Gastrocnemius medialis (tissue), 4 donors: Measurements from ENCODE around the gene GHRHR. TPM values are rescaled to one million over a fixed set of nuclear protein-coding genes. Genes with fewer than 3 reads are reported as not detected.

Source experiments
- ATAC-seq, 2 donors: fragments of 150-250 bp; one replicate each; pipeline ENCODE4 v1.9.1; 2016
- DNase-seq, 2 donors: peaks; one replicate each; pipeline ENCODE4 v3.0.0-alpha.2; 2019
- H3K27ac ChIP-seq, 4 donors: fragments of 200-600 bp; sonication (generic); 1 replicate in 1 of 4; 2 replicates in 3 of 4; pipeline ENCODE4 v1.5.1; 2016 to 2018; ENCODE audit warnings: mild to moderate bottlenecking in 2 of 4, moderate library complexity in 1 of 4
- H3K27me3 ChIP-seq, 3 donors: fragments of 200-600 bp; sonication (generic) in 2 of 3; 1 replicate in 1 of 3; 2 replicates in 2 of 3; pipeline versions ENCODE4 v1.5.1 to v1.6.0; 2016 to 2019; ENCODE audit warnings: mild to moderate bottlenecking in 1 of 3, moderate library complexity in 1 of 3
- H3K36me3 ChIP-seq, 2 donors: fragments of 200-600 bp; sonication (generic) in 1 of 2; one replicate each; pipeline ENCODE4 v1.5.1; 2017 to 2018
- H3K4me1 ChIP-seq, 2 donors: fragments of 200-600 bp; sonication (generic) in 1 of 2; one replicate each; pipeline ENCODE4 v1.5.1; 2016 to 2017; ENCODE audit warnings: mild to moderate bottlenecking in 2 of 2
- H3K4me3 ChIP-seq, 4 donors: fragments of 200-600 bp; sonication (generic) in 3 of 4; 1 replicate in 1 of 4; 2 replicates in 3 of 4; pipeline ENCODE4 v1.5.1; 2016 to 2019; ENCODE audit warnings: mild to moderate bottlenecking in 2 of 4
- H3K9me3 ChIP-seq, 3 donors: fragments of 200-600 bp; sonication (generic) in 2 of 3; 1 replicate in 1 of 3; 2 replicates in 2 of 3; pipeline ENCODE4 v1.5.1; 2016 to 2019
- CTCF ChIP-seq, 5 experiments: fragments of 450-650 bp in 3 of 5; fragments of 200-600 bp in 2 of 5; sonication (generic) in 2 of 5; IDR thresholded peaks in 4 of 5; conservative IDR thresholded peaks in 1 of 5; 1 replicate in 4 of 5; 2 replicates in 1 of 5; pipeline ENCODE4 v1.5.1; 2016 to 2019; ENCODE audit warnings: antibody characterized with exemption in 5 of 5, mild to moderate bottlenecking in 3 of 5, moderate library complexity in 3 of 5
- POLR2A ChIP-seq, 2 donors: fragments of 450-650 bp; IDR thresholded peaks; one replicate each; pipeline ENCODE4 v1.6.1; 2017; ENCODE audit warnings: antibody characterized with exemption in 2 of 2, mild to moderate bottlenecking in 2 of 2, moderate library complexity in 2 of 2
- in situ Hi-C, 4 donors: fragments of 200-750 bp; cut with MboI; loops; one replicate each; pipeline versions ENCODE4 v1.15.0 to v1.8.0; 2017; ENCODE audit warnings: low sequenced_read_pairs in 4 of 4
- intact Hi-C: fragments of 100-400 bp; cut with DNase I; formaldehyde crosslinking; loops from one replicate; pipeline ENCODE4 v1.15.1; 2023; ENCODE audit warnings: low total_unique reads
- total RNA-seq, 4 donors: library from RNA; depleted of rRNA; stranded (reverse); fragments of >200 nt; gene quantifications; one replicate each; pipeline versions ENCODE4 v1.1.0 to v1.2.3, GENCODE V29; 2016

The GHRHR gene
- total RNA-seq, 4 donors from 2014 or later: not detected

GRCh38 chr7:30975256-30975899, 11.6 kb downstream of the GHRHR start:
- Histone ChIP-seq H3K36me3 (no peaks in the 10 kb centered on the region), H3K9me3 (no peaks in the 10 kb centered on the region), H3K27me3 (no peaks in the 10 kb centered on the region), H3K4me3 (no peak overlapping the region), H3K4me1 (no peaks in the 10 kb centered on the region), H3K27ac (no peak overlapping the region)
- in situ Hi-C loops (loop anchor here in 3 of 4 donors (5.0 kb wide), 1 partner anchor 173 kb away; no protein-coding TSS in a partner anchor), intact Hi-C loops (loop anchor here (1.0 kb wide), 1 partner anchor 174 kb away; no protein-coding TSS in a partner anchor)
- ATAC-seq: no peak
- DNase-seq: no peak
- no peak for TF ChIP-seq POLR2A (IDR thresholded peaks at IDR 0.05)
- no peak for TF ChIP-seq CTCF (IDR thresholded peaks at IDR 0.05 in 4 of 5, conservative IDR thresholded peaks at IDR 0.05 in 1 of 5)

- no peaks in the 10 kb centered on the region for H3K9me3 ChIP-seq
- intact Hi-C loops (no loop called here), in situ Hi-C loops (loop anchor here in 3 of 4 donors (5.0 kb wide), 1 partner anchor 174 kb away; no protein-coding TSS in a partner anchor)
- ATAC-seq (no peak), DNase-seq (no peak)
- H3K4me1 ChIP-seq: no peaks in the 10 kb centered on the region
- H3K27ac ChIP-seq: no peak overlapping the region
- H3K4me3 ChIP-seq: no peak overlapping the region
- TF ChIP-seq POLR2A (IDR thresholded peaks at IDR 0.05) (no peak), CTCF (IDR thresholded peaks at IDR 0.05 in 4 of 5, conservative IDR thresholded peaks at IDR 0.05 in 1 of 5) (no peak)
- H3K36me3 ChIP-seq: no peaks in the 10 kb centered on the region
- no peaks in the 10 kb centered on the region for H3K27me3 ChIP-seq
Measured at GRCh38 chr7:30976381-30976780, 12.6 kb downstream of the GHRHR start.

GRCh38 chr7:30977222-30977621, 13.5 kb downstream of the GHRHR start:
- Histone ChIP-seq H3K36me3 (no peaks in the 10 kb centered on the region), H3K4me3 (no peak overlapping the region), H3K27me3 (no peaks in the 10 kb centered on the region), H3K27ac (no peak overlapping the region), H3K9me3 (no peaks in the 10 kb centered on the region), H3K4me1 (no peaks in the 10 kb centered on the region)
- in situ Hi-C loops (loop anchor here in 3 of 4 donors (5.0 kb wide), 1 partner anchor 175 kb away; no protein-coding TSS in a partner anchor), intact Hi-C loops (no loop called here)
- no peak for DNase-seq
- no peak for ATAC-seq
- TF ChIP-seq POLR2A (IDR thresholded peaks at IDR 0.05) (no peak), CTCF (IDR thresholded peaks at IDR 0.05 in 4 of 5, conservative IDR thresholded peaks at IDR 0.05 in 1 of 5) (no peak)

GRCh38 chr7:30977896-30978564, 14.3 kb downstream of the GHRHR start:
- ATAC-seq (no peak), DNase-seq (no peak)
- H3K27me3 ChIP-seq: no peaks in the 10 kb centered on the region
- H3K36me3 ChIP-seq: no peaks in the 10 kb centered on the region
- H3K9me3 ChIP-seq: no peaks in the 10 kb centered on the region
- no peak overlapping the region for H3K4me3 ChIP-seq
- TF ChIP-seq POLR2A (IDR thresholded peaks at IDR 0.05) (no peak), CTCF (IDR thresholded peaks at IDR 0.05 in 4 of 5, conservative IDR thresholded peaks at IDR 0.05 in 1 of 5) (peak in 3 of 5 experiments; percentile 7 to 28 (median 22))
- in situ Hi-C loops: loop anchor here in 3 of 4 donors (5.0 kb wide), 1 partner anchor 176 kb away; no protein-coding TSS in a partner anchor
- no peaks in the 10 kb centered on the region for H3K4me1 ChIP-seq
- intact Hi-C loops: no loop called here
- H3K27ac ChIP-seq: no peak overlapping the region
